RWPE2 (cell line): ENCODE data around the gene SFRP2.

ENCODE experiments used
- ATAC-seq: fragments of 200-7000 bp; cut with Tn5 transposase; 3 replicates; pipeline ENCODE4 v1.9.1; 2021; ENCODE audit warnings: low read depth
- DNase-seq: peaks from one replicate; pipeline ENCODE4 v3.0.0-alpha.2; 2020; ENCODE audit warnings: low spot score
- H3K27ac ChIP-seq: fragments of 450-650 bp; 2 replicates; pipeline ENCODE4 v1.5.1; 2017; ENCODE audit warnings: mild to moderate bottlenecking; ENCODE audit not compliant: poor library complexity, severe bottlenecking
- H3K27me3 ChIP-seq: fragments of 250-450 bp; sonication (Bioruptor Pico); 2 replicates; pipeline ENCODE4 v1.5.1; 2021; ENCODE audit warnings: mild to moderate bottlenecking, moderate library complexity; ENCODE audit not compliant: insufficient read depth, poor library complexity, severe bottlenecking
- H3K36me3 ChIP-seq: fragments of 250-450 bp; sonication (Bioruptor Pico); 2 replicates; pipeline ENCODE4 v1.5.1; 2020; ENCODE audit warnings: low read depth, mild to moderate bottlenecking, moderate library complexity
- H3K4me1 ChIP-seq: fragments of 250-450 bp; sonication (Bioruptor Pico); 2 replicates; pipeline ENCODE4 v1.5.1; 2021; ENCODE audit warnings: mild to moderate bottlenecking, moderate library complexity; ENCODE audit not compliant: insufficient read depth, poor library complexity, severe bottlenecking
- H3K4me3 ChIP-seq: fragments of 250-450 bp; sonication (Bioruptor Pico); 2 replicates; pipeline ENCODE4 v1.5.1; 2021; ENCODE audit warnings: mild to moderate bottlenecking, moderate library complexity; ENCODE audit not compliant: severe bottlenecking
- H3K9me3 ChIP-seq: fragments of 250-450 bp; sonication (Bioruptor Pico); 2 replicates; pipeline ENCODE4 v1.5.1; 2021; ENCODE audit warnings: mild to moderate bottlenecking, moderate library complexity; ENCODE audit not compliant: severe bottlenecking
- CTCF ChIP-seq: fragments of 450-650 bp; IDR thresholded peaks from one replicate; pipeline ENCODE4 v1.5.1; 2017; ENCODE audit warnings: mild to moderate bottlenecking, moderate library complexity; ENCODE audit not compliant: poor library complexity, severe bottlenecking

The SFRP2 gene

GRCh38 chr4:153788413-153789276 is at the start of gene SFRP2:
Gene SFRP2 (minus strand): TSS chr4:153789083. CDS start chr4:153788835, 248 bp downstream.
- ATAC-seq (peak; percentile 26; the same call in 2 of the 3 replicates), DNase-seq (no peak)
- H3K36me3 ChIP-seq, result no peaks in the 10 kb centered on the region
- no peak within 1 kb of the TSS for H3K27ac ChIP-seq
- H3K4me3 ChIP-seq, result no peak within 1 kb of the TSS
- no peak for TF ChIP-seq CTCF
- no peaks in the 10 kb centered on the region for H3K4me1 ChIP-seq
- no peaks in the 10 kb centered on the region for H3K9me3 ChIP-seq
- H3K27me3 ChIP-seq, result peaks cover 79% of the 10 kb centered on the region

GRCh38 chr4:153838564-153838963 is 49.7 kb upstream of the SFRP2 start:
- Histone ChIP-seq H3K27me3 (no peaks in the 10 kb centered on the region), H3K9me3 (no peaks in the 10 kb centered on the region), H3K36me3 (no peaks in the 10 kb centered on the region), H3K4me3 (no peak overlapping the region), H3K27ac (no peak overlapping the region), H3K4me1 (no peaks in the 10 kb centered on the region)
- ATAC-seq (no peak), DNase-seq (no peak)
- TF ChIP-seq CTCF, result no peak

GRCh38 chr4:153834901-153835300 is 46.0 kb upstream of the SFRP2 start:
- H3K9me3 ChIP-seq, result no peaks in the 10 kb centered on the region
- no peak for TF ChIP-seq CTCF

GRCh38 chr4:153832720-153833287 is 43.9 kb upstream of the SFRP2 start:
- H3K27ac ChIP-seq, result no peak overlapping the region
- H3K27me3 ChIP-seq, result no peaks in the 10 kb centered on the region
- no peaks in the 10 kb centered on the region for H3K9me3 ChIP-seq
- no peak for TF ChIP-seq CTCF
- H3K4me1 ChIP-seq, result no peaks in the 10 kb centered on the region
- ATAC-seq, result no peak
- no peaks in the 10 kb centered on the region for H3K36me3 ChIP-seq
- DNase-seq, result no peak
- H3K4me3 ChIP-seq, result no peak overlapping the region

More at GRCh38 chr4:153834901-153835300, 46.0 kb upstream of the SFRP2 start:
- Histone ChIP-seq H3K27ac (no peak overlapping the region), H3K4me1 (no peaks in the 10 kb centered on the region), H3K27me3 (no peaks in the 10 kb centered on the region), H3K36me3 (no peaks in the 10 kb centered on the region), H3K4me3 (no peak overlapping the region)
- DNase-seq, result no peak
- no peak for ATAC-seq

GRCh38 chr4:153832054-153832453 is 43.2 kb upstream of the SFRP2 start:
- Histone ChIP-seq H3K9me3 (no peaks in the 10 kb centered on the region), H3K27me3 (no peaks in the 10 kb centered on the region), H3K4me1 (no peaks in the 10 kb centered on the region), H3K36me3 (no peaks in the 10 kb centered on the region), H3K4me3 (no peak overlapping the region), H3K27ac (no peak overlapping the region)
- no peak for ATAC-seq
- DNase-seq, result no peak
- no peak for TF ChIP-seq CTCF
